GM18867 (cell line): ENCODE results near the gene SH2D6.
"Not testable (repeated sequence)": the region's sequence is repeated elsewhere in the genome, so short reads cannot be mapped to it uniquely, and the experiment has no call there.

ENCODE experiments used
- ATAC-seq: cut with Tn5 transposase; IDR thresholded peaks from one replicate; pipeline ENCODE4 v1.9.1; 2021; ENCODE audit warnings: mild to moderate bottlenecking, moderate library complexity; ENCODE audit not compliant: unreplicated experiment

SH2D6 gene

GRCh38 chr2:85397925-85398331, 20.6 kb upstream of the SH2D6 start:
- no peak for ATAC-seq

GRCh38 chr2:85398426-85399182, 19.9 kb upstream of the SH2D6 start:
- ATAC-seq: no peak

GRCh38 chr2:85399183-85399455, 19.4 kb upstream of the SH2D6 start:
- ATAC-seq: no peak

GRCh38 chr2:85400023-85400422, 18.5 kb upstream of the SH2D6 start:
- ATAC-seq: no peak

- ATAC-seq: no peak
Measured at GRCh38 chr2:85400541-85401463, 17.7 kb upstream of the SH2D6 start.

- no peak for ATAC-seq
Measured at GRCh38 chr2:85401464-85401805, 17.1 kb upstream of the SH2D6 start.

GRCh38 chr2:85401844-85402243, 16.7 kb upstream of the SH2D6 start:
- no peak for ATAC-seq

- no peak for ATAC-seq
Measured at GRCh38 chr2:85405201-85406059, 13.1 kb upstream of the SH2D6 start.

GRCh38 chr2:85409845-85410583, 8.5 kb upstream of the SH2D6 start, which contains the start of gene CAPG:
CAPG (minus strand) TSS chr2:85410366; CDS start chr2:85402145, 8,221 bp downstream.
- peak; percentile 74 for ATAC-seq

- ATAC-seq: no peak
Measured at GRCh38 chr2:85410584-85411404, 7.7 kb upstream of the SH2D6 start.

- ATAC-seq: no peak
Measured at GRCh38 chr2:85411405-85411748, 7.1 kb upstream of the SH2D6 start.

- ATAC-seq: no peak
Measured at GRCh38 chr2:85413592-85414420, 4.7 kb upstream of the SH2D6 start.

- ATAC-seq: not testable (repeated sequence)
Measured at GRCh38 chr2:85414421-85414759, 4.1 kb upstream of the SH2D6 start.

- ATAC-seq: no peak
Measured at GRCh38 chr2:85414761-85415553, 3.6 kb upstream of the SH2D6 start.

GRCh38 chr2:85415980-85416650, 2.4 kb upstream of the SH2D6 start:
- ATAC-seq: no peak

- ATAC-seq: no peak
Measured at GRCh38 chr2:85419009-85419675, 628 bp downstream of the SH2D6 start.
